22Rv1 (cell line): ENCODE measurements around the gene COLEC12.

ENCODE experiments used
- H3K27ac ChIP-seq: fragments of 450-650 bp; 2 replicates; pipeline ENCODE4 v1.5.1; 2017
- ZFX ChIP-seq: fragments of 450-650 bp; IDR thresholded peaks from 2 replicates; pipeline ENCODE4 v1.6.1; 2017; ENCODE audit warnings: antibody characterized with exemption, borderline replicate concordance
- TF ChIP-seq, protein P1 (sequence below): fragments of 450-650 bp; IDR thresholded peaks from 2 replicates; pipeline ENCODE4 v1.5.1; 2017; ENCODE audit warnings: mild to moderate bottlenecking

Gene COLEC12

DNA sequence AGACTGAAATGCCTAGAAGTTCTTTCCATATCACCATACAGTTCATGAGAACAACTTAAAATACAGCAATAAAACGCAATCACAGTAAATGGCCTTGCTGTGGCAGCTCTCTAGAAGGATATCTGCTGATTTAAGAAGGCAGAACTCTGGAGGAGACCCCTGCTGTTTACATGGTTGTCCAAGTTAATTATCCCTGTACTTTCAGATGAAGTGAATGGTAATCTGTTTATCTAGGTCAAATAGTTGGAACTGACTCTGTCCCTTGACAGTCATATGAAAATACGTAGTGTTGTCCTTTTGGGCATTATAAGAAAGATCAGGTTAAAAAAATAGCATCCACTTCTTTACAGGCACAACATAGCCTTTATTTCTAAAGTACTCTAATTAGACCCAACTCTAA lies 115.6 kb downstream of the COLEC12 start:
- H3K27ac ChIP-seq, result no peak overlapping the region
- TF ChIP-seq ZFX, result no peak
- TF ChIP-seq, protein P1, sequence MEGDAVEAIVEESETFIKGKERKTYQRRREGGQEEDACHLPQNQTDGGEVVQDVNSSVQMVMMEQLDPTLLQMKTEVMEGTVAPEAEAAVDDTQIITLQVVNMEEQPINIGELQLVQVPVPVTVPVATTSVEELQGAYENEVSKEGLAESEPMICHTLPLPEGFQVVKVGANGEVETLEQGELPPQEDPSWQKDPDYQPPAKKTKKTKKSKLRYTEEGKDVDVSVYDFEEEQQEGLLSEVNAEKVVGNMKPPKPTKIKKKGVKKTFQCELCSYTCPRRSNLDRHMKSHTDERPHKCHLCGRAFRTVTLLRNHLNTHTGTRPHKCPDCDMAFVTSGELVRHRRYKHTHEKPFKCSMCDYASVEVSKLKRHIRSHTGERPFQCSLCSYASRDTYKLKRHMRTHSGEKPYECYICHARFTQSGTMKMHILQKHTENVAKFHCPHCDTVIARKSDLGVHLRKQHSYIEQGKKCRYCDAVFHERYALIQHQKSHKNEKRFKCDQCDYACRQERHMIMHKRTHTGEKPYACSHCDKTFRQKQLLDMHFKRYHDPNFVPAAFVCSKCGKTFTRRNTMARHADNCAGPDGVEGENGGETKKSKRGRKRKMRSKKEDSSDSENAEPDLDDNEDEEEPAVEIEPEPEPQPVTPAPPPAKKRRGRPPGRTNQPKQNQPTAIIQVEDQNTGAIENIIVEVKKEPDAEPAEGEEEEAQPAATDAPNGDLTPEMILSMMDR, result no peak

DNA sequence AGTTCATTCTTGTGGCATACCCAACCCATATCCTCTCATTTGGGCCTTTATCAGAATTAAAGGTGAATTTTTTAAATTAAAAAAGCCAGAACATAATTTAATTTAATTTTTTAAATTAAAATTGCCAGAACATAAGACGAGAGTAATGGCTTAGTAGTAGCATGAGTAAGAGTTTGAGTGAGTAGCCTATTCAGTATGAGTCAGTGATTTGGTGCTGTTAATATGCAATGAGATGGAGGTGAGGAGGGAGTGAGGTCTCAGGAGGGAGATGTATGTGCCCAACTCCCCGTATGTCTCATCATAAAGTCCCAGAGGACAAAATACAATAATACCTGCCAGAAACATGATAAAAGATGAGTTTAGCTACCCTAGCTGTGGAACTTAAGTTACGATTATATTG lies 117.4 kb downstream of the COLEC12 start:
- H3K27ac ChIP-seq, result no peak overlapping the region
- TF ChIP-seq, protein P1, result no peak
- TF ChIP-seq ZFX, result no peak

DNA sequence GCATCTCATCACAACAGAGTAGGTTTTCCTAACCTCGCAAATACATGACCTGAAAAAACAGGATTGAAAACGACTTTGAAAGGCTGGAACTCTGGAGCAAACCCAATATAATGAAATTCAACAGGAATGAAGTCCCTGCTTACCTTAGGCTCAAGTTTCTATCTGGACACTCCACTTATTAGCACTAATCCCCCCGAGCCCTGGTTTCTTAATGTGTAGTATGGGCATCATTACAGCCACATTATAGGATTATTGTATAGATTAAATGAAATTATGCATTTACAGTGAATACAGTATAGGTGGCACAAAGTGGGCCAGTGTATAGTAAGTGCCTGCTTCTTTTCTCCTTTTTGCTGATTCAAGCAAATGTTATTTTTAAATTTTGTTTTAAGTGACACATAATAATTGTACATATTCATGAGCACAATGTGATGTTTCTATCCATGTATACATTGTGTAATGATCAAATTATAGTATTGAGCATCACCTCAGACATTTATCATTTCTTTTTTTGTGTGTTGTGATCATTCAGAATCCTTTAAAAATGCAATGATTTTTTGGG lies 118.0 kb downstream of the COLEC12 start:
- no peak for TF ChIP-seq ZFX
- TF ChIP-seq, protein P1, result no peak
- no peak overlapping the region for H3K27ac ChIP-seq

DNA sequence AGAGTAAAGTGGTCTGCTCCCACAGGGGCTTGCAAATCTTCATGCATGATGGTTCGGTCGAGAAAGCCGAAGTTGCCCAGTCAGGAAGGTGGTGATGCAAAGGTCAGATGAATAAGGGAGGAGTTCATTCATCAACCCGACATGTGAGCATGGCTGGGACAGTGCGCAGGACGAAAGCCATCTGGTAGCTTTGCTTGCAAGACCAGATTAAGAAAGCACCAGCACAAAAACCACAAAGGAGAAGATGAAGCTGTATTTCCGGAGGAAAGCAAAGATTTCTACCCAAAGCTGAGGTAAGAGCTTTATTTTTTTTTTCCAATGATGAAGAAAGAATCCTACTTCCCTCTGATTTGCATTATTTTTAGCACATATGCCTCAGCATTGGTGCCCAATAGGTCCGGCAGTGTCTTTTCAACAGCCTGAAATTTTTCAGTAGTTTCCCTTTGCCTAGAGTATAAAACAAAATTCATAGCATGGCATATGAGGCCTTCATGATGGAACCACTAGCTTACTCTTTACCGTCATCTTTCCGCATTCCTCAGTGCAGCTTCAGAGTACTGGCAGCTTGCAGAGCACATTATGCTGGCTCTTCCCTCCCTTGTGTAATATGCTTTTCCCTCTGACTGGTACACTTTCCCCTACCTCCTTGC lies 120.7 kb downstream of the COLEC12 start:
- H3K27ac ChIP-seq, result no peak overlapping the region
- TF ChIP-seq ZFX, result no peak
- TF ChIP-seq, protein P1, result no peak

DNA sequence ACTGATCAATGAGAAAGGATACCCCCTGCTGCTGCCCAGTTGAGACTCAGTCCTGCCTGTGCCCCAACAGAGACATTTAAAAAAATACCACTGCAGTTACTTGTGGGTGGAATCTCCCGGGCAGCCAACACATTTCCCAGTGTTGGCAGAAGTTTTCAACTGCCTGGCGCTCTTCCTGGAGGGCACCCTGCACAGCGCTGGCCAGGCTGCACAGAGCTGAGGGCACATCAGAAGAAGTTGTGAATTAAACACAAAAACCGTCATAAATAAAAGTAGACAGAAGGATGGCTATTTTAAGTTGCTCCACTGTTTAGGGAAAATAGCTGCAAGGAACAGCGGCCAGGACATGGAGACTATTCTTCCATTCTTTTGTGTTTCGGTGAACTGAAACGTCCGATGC lies 122.4 kb downstream of the COLEC12 start:
- H3K27ac ChIP-seq, result no peak overlapping the region
- no peak for TF ChIP-seq ZFX
- TF ChIP-seq, protein P1, result no peak

DNA sequence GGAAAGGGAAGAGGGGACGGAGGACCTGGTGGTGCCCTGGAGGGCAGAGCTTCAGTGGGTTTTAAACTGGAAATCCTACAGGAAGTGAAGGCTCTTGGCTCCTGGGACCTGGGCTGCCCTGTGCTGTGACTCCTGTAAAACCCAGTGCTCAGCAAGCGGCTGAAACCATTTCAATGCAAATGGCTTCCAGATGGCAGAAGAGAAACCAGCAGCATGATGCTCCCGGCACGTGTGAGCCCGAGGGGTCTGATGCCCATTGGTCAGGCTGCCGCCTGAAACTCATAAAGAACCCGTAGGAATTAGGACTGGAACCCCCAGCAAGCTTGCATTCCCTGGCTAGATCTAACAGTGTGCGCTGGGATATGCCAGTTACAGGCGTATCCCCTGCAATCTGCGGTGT lies 123.4 kb downstream of the COLEC12 start:
- H3K27ac ChIP-seq, result no peak overlapping the region
- TF ChIP-seq ZFX, result no peak
- TF ChIP-seq, protein P1, result no peak

DNA sequence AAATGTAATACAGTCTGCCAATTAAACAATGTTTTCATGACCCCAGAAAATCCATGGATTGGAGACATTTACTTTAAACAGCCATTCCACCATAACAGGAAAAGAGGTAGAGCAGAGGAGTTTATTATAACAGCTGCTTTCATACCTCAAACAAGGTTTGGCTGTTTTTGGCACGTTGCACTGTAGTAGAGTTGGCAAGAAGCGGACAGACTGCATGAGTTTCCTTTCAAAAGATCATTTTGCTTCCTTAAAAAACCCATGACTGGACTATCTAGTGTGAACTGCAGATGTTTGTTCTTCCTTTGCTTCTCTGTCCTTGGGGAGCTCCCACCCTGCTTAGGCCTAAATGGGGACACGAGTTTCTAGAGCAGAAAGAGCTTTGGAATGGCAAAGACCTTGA lies 124.2 kb downstream of the COLEC12 start:
- TF ChIP-seq ZFX, result no peak
- TF ChIP-seq, protein P1, result no peak
- no peak overlapping the region for H3K27ac ChIP-seq
